IMR-90 (cell line): ENCODE data around the gene KLHL36. TPM values are rescaled to one million over a fixed set of nuclear protein-coding genes. Genes with fewer than 3 reads are reported as not detected.

ENCODE experiments used
- ATAC-seq: fragments of 200-7000 bp; cut with Tn5 transposase; 2 replicates; pipeline ENCODE4 v1.9.1; 2020; ENCODE audit warnings: low read depth, mild to moderate bottlenecking, moderate library complexity
- BruUV-seq: library from RNA; stranded (reverse); fragments of 400-500 nt; replicated peaks from 2 replicates; lab custom pipeline; 2021; lab: Mats Ljungman, UMichigan
- CTCF ChIA-PET: fragments of 300-600 bp; formaldehyde crosslinking; extraction: SDS; loops from one replicate; lab custom pipeline; 2021; ENCODE audit warnings: antibody characterized with exemption; lab: Yijun Ruan, JAX
- POLR2A ChIA-PET: fragments of 300-600 bp; sonication (Branson Sonifier 250); formaldehyde crosslinking; loops from one replicate; lab custom pipeline; 2022; ENCODE audit warnings: antibody characterized with exemption; ENCODE audit not compliant: unreplicated experiment; lab: Charles Lee
- DNase-seq: peaks from one replicate; pipeline ENCODE4 v3.0.0; 2013
- H2AFZ ChIP-seq: replicated peaks from 2 replicates; pipeline ENCODE3; 2013; ENCODE audit warnings: low read length, mild to moderate bottlenecking; ENCODE audit not compliant: poor library complexity
- H2AK5ac ChIP-seq: 2 replicates; pipeline ENCODE4 v1.6.1; 2013; ENCODE audit warnings: low read depth, low read length, inconsistent platforms
- H2AK9ac ChIP-seq: replicated peaks from 2 replicates; pipeline ENCODE3; 2013; ENCODE audit warnings: mild to moderate bottlenecking, low read depth, low read length, moderate library complexity; ENCODE audit not compliant: poor library complexity
- H2BK120ac ChIP-seq: 2 replicates; pipeline ENCODE4 v1.6.1; 2013; ENCODE audit warnings: low read depth, low read length, inconsistent platforms
- H2BK15ac ChIP-seq: 3 replicates; pipeline ENCODE4 v1.6.1; 2013; ENCODE audit warnings: low read depth, low read length, inconsistent platforms
- H2BK20ac ChIP-seq: 2 replicates; pipeline ENCODE4 v1.6.1; 2013; ENCODE audit warnings: low read depth, mild to moderate bottlenecking, inconsistent platforms, low read length, moderate library complexity
- H2BK5ac ChIP-seq: 2 replicates; pipeline ENCODE4 v1.6.1; 2013; ENCODE audit warnings: mild to moderate bottlenecking, low read depth, low read length, inconsistent platforms; ENCODE audit not compliant: poor library complexity, severe bottlenecking
- H3K14ac ChIP-seq: replicated peaks from 2 replicates; pipeline ENCODE4 v1.6.1; 2013; ENCODE audit warnings: low read depth, low read length, inconsistent platforms
- H3K18ac ChIP-seq: 2 replicates; pipeline ENCODE4 v1.6.1; 2013; ENCODE audit warnings: low read depth, low read length, control low read depth
- H3K23ac ChIP-seq: 2 replicates; pipeline ENCODE4 v1.6.1; 2013; ENCODE audit warnings: low read depth, low read length, inconsistent platforms
- H3K27ac ChIP-seq: 2 replicates; pipeline ENCODE4 v1.5.1; 2013; ENCODE audit warnings: mild to moderate bottlenecking, control low read depth, low read length; ENCODE audit not compliant: insufficient read depth
- H3K27me3 ChIP-seq: 2 replicates; pipeline ENCODE4 v1.6.1; 2013; ENCODE audit warnings: low read length; ENCODE audit not compliant: control insufficient read depth, insufficient read depth
- H3K36me3 ChIP-seq: 2 replicates; pipeline ENCODE4 v1.6.1; 2013; ENCODE audit warnings: low read length, mixed read lengths; ENCODE audit not compliant: control insufficient read depth, insufficient read depth
- H3K4ac ChIP-seq: 2 replicates; pipeline ENCODE4 v1.6.1; 2013; ENCODE audit warnings: low read depth, low read length, inconsistent platforms
- H3K4me1 ChIP-seq: 2 replicates; pipeline ENCODE4 v1.6.1; 2013; ENCODE audit warnings: low read length, mixed read lengths; ENCODE audit not compliant: control insufficient read depth, insufficient read depth
- H3K4me2 ChIP-seq: 2 replicates; pipeline ENCODE4 v1.6.1; 2013; ENCODE audit warnings: low read depth, mild to moderate bottlenecking, control low read depth, low read length, moderate library complexity
- H3K4me3 ChIP-seq: 2 replicates; pipeline ENCODE4 v1.5.1; 2013; ENCODE audit warnings: low read depth, mild to moderate bottlenecking, control low read depth, low read length, moderate library complexity; ENCODE audit not compliant: insufficient read depth
- H3K56ac ChIP-seq: 2 replicates; pipeline ENCODE4 v1.6.1; 2013; ENCODE audit warnings: low read length, inconsistent platforms; ENCODE audit not compliant: insufficient read depth; ENCODE audit errors: extremely low read depth
- H3K79me1 ChIP-seq, 2 experiments: 2 replicates each; pipeline ENCODE4 v1.6.1; 2013; ENCODE audit warnings: low read length in 2 of 2, inconsistent platforms in 1 of 2, low read depth in 1 of 2
- H3K9ac ChIP-seq: 2 replicates; pipeline ENCODE4 v1.6.1; 2013; ENCODE audit warnings: low read depth, low read length, control low read depth
- H3K9me1 ChIP-seq: 2 replicates; pipeline ENCODE4 v1.6.1; 2013; ENCODE audit warnings: low read length, inconsistent platforms; ENCODE audit not compliant: insufficient read depth
- H3K9me3 ChIP-seq: 2 replicates; pipeline ENCODE4 v1.6.1; 2013; ENCODE audit warnings: low read length; ENCODE audit not compliant: control insufficient read depth, insufficient read depth
- H4K20me1 ChIP-seq: 2 replicates; pipeline ENCODE4 v1.6.1; 2013; ENCODE audit warnings: low read length, inconsistent platforms; ENCODE audit not compliant: insufficient read depth
- H4K5ac ChIP-seq: 2 replicates; pipeline ENCODE4 v1.6.1; 2013; ENCODE audit warnings: mild to moderate bottlenecking, low read depth, low read length, control low read depth
- H4K8ac ChIP-seq, 2 experiments: 2 replicates each; pipeline ENCODE4 v1.6.1; 2013; ENCODE audit warnings: low read depth in 2 of 2, low read length in 2 of 2, control low read depth in 1 of 2, inconsistent platforms in 1 of 2
- H4K91ac ChIP-seq: 2 replicates; pipeline ENCODE4 v1.6.1; 2013; ENCODE audit warnings: low read depth, low read length, inconsistent platforms; ENCODE audit not compliant: insufficient read depth
- BHLHE40 ChIP-seq: fragments of 150-350 bp; IDR thresholded peaks from 2 replicates; pipeline ENCODE4 v1.6.1; 2016; ENCODE audit warnings: mild to moderate bottlenecking, low read depth, low read length
- CHD1 ChIP-seq: IDR thresholded peaks from 2 replicates; pipeline ENCODE4 v1.6.1; 2012; ENCODE audit warnings: low read depth, low read length, improper control_type of control experiment
- FOS ChIP-seq: fragments of 150-350 bp; IDR thresholded peaks from 2 replicates; pipeline ENCODE4 v1.6.1; 2016; ENCODE audit warnings: low read depth, low read length
- MAFK ChIP-seq: IDR thresholded peaks from 2 replicates; pipeline ENCODE4 v1.6.1; 2012; ENCODE audit warnings: low read depth, low read length, improper control_type of control experiment
- MAZ ChIP-seq: IDR thresholded peaks from 2 replicates; pipeline ENCODE4 v1.6.1; 2012; ENCODE audit warnings: low read depth, mild to moderate bottlenecking, low read length, improper control_type of control experiment, moderate library complexity, borderline replicate concordance
- MXI1 ChIP-seq: IDR thresholded peaks from 2 replicates; pipeline ENCODE4 v1.6.1; 2012; ENCODE audit warnings: low read depth, mild to moderate bottlenecking, low read length, moderate library complexity, borderline replicate concordance
- NFE2L2 ChIP-seq: fragments of 150-350 bp; IDR thresholded peaks from 2 replicates; pipeline ENCODE4 v1.6.1; 2016; ENCODE audit warnings: low read depth, mild to moderate bottlenecking, low read length
- POLR2A ChIP-seq: IDR thresholded peaks from 2 replicates; pipeline ENCODE4 v1.6.1; 2012; ENCODE audit warnings: mild to moderate bottlenecking, low read depth, low read length
- RAD21 ChIP-seq: IDR thresholded peaks from 2 replicates; pipeline ENCODE4 v1.6.1; 2012; ENCODE audit warnings: low read length, improper control_type of control experiment
- RCOR1 ChIP-seq: IDR thresholded peaks from 2 replicates; pipeline ENCODE4 v1.6.1; 2012; ENCODE audit warnings: mild to moderate bottlenecking, low read length, improper control_type of control experiment; ENCODE audit not compliant: insufficient replicate concordance
- RFX5 ChIP-seq: IDR thresholded peaks from 2 replicates; pipeline ENCODE4 v1.8.0; 2012; ENCODE audit warnings: low read depth, mild to moderate bottlenecking, low read length, moderate library complexity
- USF2 ChIP-seq: fragments of 150-350 bp; IDR thresholded peaks from 2 replicates; pipeline ENCODE4 v1.6.1; 2017; ENCODE audit warnings: mild to moderate bottlenecking, antibody characterized with exemption, low read length, low read depth
- whole genome bisulfite sequencing, 2 experiments: methylation state at CpG; one replicate each; pipeline versions ENCODE4 v1.1.5 to v1.1.7; 2013; ENCODE audit warnings: missing lambda C conversion rate in 2 of 2; ENCODE audit not compliant: insufficient read length in 1 of 2; ENCODE audit errors: extremely low coverage in 2 of 2; 5-methylcytosine and 5-hydroxymethylcytosine counted together
- dilution Hi-C: fragments of 300-500 bp; cut with HindIII; formaldehyde crosslinking; loops from one replicate; pipeline ENCODE4 v1.14.3; 2018; ENCODE audit warnings: low sequenced_read_pairs; ENCODE audit not compliant: unreplicated experiment
- in situ Hi-C: fragments of 300-500 bp; cut with MboI; formaldehyde crosslinking; loops from 3 replicates; pipeline ENCODE4 v1.14.3; 2019; ENCODE audit warnings: low sequenced_read_pairs, inconsistent platforms, mixed read lengths
- intact Hi-C: fragments of 100-400 bp; cut with micrococcal nuclease; formaldehyde crosslinking; loops from 2 replicates; pipeline ENCODE4 v1.10.0; 2022
- polyA plus RNA-seq, 3 experiments: library from polyadenylated mRNA; depleted of rRNA; stranded (reverse); fragments of >200 nt; gene quantifications; 2 replicates each; pipeline ENCODE4 v1.2.3, GENCODE V29; 2012; ENCODE audit warnings: low replicate concordance in 1 of 3
- total RNA-seq: library from RNA; depleted of rRNA; stranded (reverse); fragments of >200 nt; gene quantifications from 2 replicates; pipeline ENCODE4 v1.2.3, GENCODE V29; 2012
- TF ChIP-seq, protein P1 (sequence below): fragments of 150-350 bp; IDR thresholded peaks from 2 replicates; pipeline ENCODE4 v1.6.1; 2016; ENCODE audit warnings: low read depth, mild to moderate bottlenecking, low read length, moderate library complexity, borderline replicate concordance
- TF ChIP-seq, protein P2 (sequence below): conservative IDR thresholded peaks from 2 replicates; pipeline ENCODE4 v1.5.1; 2012; ENCODE audit warnings: mild to moderate bottlenecking, low read depth, low read length, improper control_type of control experiment

The KLHL36 gene
- total and polyA plus RNA-seq, 2 of the 4 experiments (the other 2 are of a cell fraction), result 45.9 to 46.3 TPM

- Histone ChIP-seq H4K5ac (no peak overlapping the region), H2BK120ac (no peak overlapping the region), H3K14ac (no peak overlapping the region), H3K27ac (no peak overlapping the region), H3K79me1 (peaks cover 4 to 65% of the 10 kb centered on the region in 2 experiments; a peak in 3 of 4 replicates), H2AFZ (no peak overlapping the region), H4K91ac (no peak overlapping the region), H3K9me1 (peaks cover 24% of the 10 kb centered on the region), H2AK5ac (no peak overlapping the region), H3K4me3 (no peak overlapping the region), H3K36me3 (peaks cover 2% of the 10 kb centered on the region; the same call in 1 of the 2 replicates), H3K4me1 (peaks cover 5% of the 10 kb centered on the region; the same call in 1 of the 2 replicates), H2BK20ac (no peak overlapping the region), H2BK15ac (no peak overlapping the region), H3K27me3 (no peaks in the 10 kb centered on the region), H4K8ac (no peak overlapping the region), H4K20me1 (peaks cover 92% of the 10 kb centered on the region), H3K9ac (no peak overlapping the region), H3K4me2 (no peak overlapping the region), H2BK5ac (no peak overlapping the region), H3K18ac (no peak overlapping the region), H2AK9ac (no peak overlapping the region), H3K23ac (no peak overlapping the region), H3K9me3 (no peaks in the 10 kb centered on the region), H3K4ac (no peak overlapping the region), H3K56ac (no peak overlapping the region)
- BruUV-seq, result no TSS peak
- CTCF ChIA-PET, result no interaction called here
- intact Hi-C loops (no loop called here), dilution Hi-C loops (no loop called here), in situ Hi-C loops (loop anchor here (25.0 kb wide), 1 partner anchor 420 kb away; the partner anchor contains the start of gene WFDC1)
- DNase-seq, result no peak
- POLR2A ChIA-PET, result no interaction called here
- no peak for TF ChIP-seq MAFK
- no peak for TF ChIP-seq MAZ
- TF ChIP-seq RAD21, result no peak
- no peak for TF ChIP-seq BHLHE40
- TF ChIP-seq MXI1, result no peak
- TF ChIP-seq CHD1, result no peak
- TF ChIP-seq RFX5, result no peak
- TF ChIP-seq, protein P1, sequence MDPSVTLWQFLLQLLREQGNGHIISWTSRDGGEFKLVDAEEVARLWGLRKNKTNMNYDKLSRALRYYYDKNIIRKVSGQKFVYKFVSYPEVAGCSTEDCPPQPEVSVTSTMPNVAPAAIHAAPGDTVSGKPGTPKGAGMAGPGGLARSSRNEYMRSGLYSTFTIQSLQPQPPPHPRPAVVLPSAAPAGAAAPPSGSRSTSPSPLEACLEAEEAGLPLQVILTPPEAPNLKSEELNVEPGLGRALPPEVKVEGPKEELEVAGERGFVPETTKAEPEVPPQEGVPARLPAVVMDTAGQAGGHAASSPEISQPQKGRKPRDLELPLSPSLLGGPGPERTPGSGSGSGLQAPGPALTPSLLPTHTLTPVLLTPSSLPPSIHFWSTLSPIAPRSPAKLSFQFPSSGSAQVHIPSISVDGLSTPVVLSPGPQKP, result no peak
- TF ChIP-seq USF2, result no peak
- TF ChIP-seq, protein P2, sequence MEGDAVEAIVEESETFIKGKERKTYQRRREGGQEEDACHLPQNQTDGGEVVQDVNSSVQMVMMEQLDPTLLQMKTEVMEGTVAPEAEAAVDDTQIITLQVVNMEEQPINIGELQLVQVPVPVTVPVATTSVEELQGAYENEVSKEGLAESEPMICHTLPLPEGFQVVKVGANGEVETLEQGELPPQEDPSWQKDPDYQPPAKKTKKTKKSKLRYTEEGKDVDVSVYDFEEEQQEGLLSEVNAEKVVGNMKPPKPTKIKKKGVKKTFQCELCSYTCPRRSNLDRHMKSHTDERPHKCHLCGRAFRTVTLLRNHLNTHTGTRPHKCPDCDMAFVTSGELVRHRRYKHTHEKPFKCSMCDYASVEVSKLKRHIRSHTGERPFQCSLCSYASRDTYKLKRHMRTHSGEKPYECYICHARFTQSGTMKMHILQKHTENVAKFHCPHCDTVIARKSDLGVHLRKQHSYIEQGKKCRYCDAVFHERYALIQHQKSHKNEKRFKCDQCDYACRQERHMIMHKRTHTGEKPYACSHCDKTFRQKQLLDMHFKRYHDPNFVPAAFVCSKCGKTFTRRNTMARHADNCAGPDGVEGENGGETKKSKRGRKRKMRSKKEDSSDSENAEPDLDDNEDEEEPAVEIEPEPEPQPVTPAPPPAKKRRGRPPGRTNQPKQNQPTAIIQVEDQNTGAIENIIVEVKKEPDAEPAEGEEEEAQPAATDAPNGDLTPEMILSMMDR, result no peak
- TF ChIP-seq RCOR1, result no peak
- no peak for TF ChIP-seq POLR2A
- no peak for TF ChIP-seq NFE2L2
- TF ChIP-seq FOS, result no peak
- ATAC-seq, result no peak
- no CpG with 5 or more reads among the region's 1 CpG for WGBS, 2 experiments
These were observed 58.5 kb downstream of the KLHL36 start for GRCh38 chr16:84706856-84707255.
